ENCODE data around the gene NEK3.

The NEK3 gene

GRCh38 chr13:52160053-52160452 lies 656 bp upstream of the NEK3 start:
- Histone ChIP-seq H3K36me3 (ENCODE audit: insufficient read depth) (no peaks in the 10 kb centered on the region), H3K4me1 (ENCODE audit: low read depth, poor library complexity, severe bottlenecking) (peaks cover 14% of the 10 kb centered on the region), H2AFZ (ENCODE audit: low read depth) (peak overlapping the region; percentile 87), H3K27me3 (ENCODE audit: insufficient read depth, low read depth) (no peaks in the 10 kb centered on the region), H3K4me3 (IDR thresholded peaks at IDR 0.05; ENCODE audit: insufficient read depth, low read depth, low read length) (no peak overlapping the region), H4K20me1 (ENCODE audit: insufficient read depth) (no peaks in the 10 kb centered on the region), H3K4me2 (peak overlapping the region; percentile 14; the same call in 1 of the 2 replicates), H3K9ac (no peak overlapping the region), H3K79me2 (ENCODE audit: insufficient read depth, low read depth) (peaks cover 7% of the 10 kb centered on the region; the same call in 1 of the 2 replicates), H3K27ac (no peak overlapping the region)
- TF ChIP-seq, protein P1, sequence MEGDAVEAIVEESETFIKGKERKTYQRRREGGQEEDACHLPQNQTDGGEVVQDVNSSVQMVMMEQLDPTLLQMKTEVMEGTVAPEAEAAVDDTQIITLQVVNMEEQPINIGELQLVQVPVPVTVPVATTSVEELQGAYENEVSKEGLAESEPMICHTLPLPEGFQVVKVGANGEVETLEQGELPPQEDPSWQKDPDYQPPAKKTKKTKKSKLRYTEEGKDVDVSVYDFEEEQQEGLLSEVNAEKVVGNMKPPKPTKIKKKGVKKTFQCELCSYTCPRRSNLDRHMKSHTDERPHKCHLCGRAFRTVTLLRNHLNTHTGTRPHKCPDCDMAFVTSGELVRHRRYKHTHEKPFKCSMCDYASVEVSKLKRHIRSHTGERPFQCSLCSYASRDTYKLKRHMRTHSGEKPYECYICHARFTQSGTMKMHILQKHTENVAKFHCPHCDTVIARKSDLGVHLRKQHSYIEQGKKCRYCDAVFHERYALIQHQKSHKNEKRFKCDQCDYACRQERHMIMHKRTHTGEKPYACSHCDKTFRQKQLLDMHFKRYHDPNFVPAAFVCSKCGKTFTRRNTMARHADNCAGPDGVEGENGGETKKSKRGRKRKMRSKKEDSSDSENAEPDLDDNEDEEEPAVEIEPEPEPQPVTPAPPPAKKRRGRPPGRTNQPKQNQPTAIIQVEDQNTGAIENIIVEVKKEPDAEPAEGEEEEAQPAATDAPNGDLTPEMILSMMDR (conservative IDR thresholded peaks at IDR 0.05; ENCODE audit: low read depth, low read length): no peak

DNA sequence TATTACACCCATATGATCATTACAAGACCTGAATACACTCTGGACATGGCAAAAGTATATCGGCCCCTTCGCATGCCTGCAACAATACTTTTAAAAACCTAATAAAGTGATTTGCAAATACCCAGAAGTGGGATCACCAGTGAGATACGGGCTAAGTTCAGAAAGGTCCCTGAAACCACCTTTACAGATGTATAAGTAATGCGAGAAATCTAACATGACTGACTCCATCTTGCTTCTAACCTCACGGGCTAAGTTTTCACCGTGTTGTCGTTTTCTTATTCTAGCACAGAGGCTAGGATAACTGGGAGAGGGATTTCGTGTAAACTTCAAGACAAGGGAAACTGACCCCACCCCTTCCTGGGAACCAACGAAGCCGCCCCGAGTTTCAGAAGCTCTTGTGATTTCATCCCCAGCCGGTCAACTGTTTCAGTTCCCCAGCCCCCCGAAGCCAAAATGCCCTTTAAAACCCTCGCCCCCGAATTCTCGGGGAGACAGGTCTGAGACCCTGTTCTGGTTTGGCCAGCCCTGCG lies 703 bp downstream of the NEK3 start:
- TF ChIP-seq, protein P1 (conservative IDR thresholded peaks at IDR 0.05; ENCODE audit: low read depth, low read length): no peak
- peaks cover 14% of the 10 kb centered on the region for H3K4me1 ChIP-seq (ENCODE audit: low read depth, poor library complexity, severe bottlenecking)
- H3K27me3 ChIP-seq (ENCODE audit: insufficient read depth, low read depth): no peaks in the 10 kb centered on the region
- H3K9ac ChIP-seq: peak overlapping the region; percentile 83
- H3K27ac ChIP-seq: peak overlapping the region; percentile 60
- no peaks in the 10 kb centered on the region for H4K20me1 ChIP-seq (ENCODE audit: insufficient read depth)
- H2AFZ ChIP-seq (ENCODE audit: low read depth): peak overlapping the region; percentile 87
- H3K79me2 ChIP-seq (ENCODE audit: insufficient read depth, low read depth): peaks cover 7% of the 10 kb centered on the region; the same call in 1 of the 2 replicates
- no peaks in the 10 kb centered on the region for H3K36me3 ChIP-seq (ENCODE audit: insufficient read depth)
- H3K4me3 ChIP-seq (IDR thresholded peaks at IDR 0.05; ENCODE audit: insufficient read depth, low read depth, low read length): no peak overlapping the region
- H3K4me2 ChIP-seq: peak overlapping the region; percentile 92

- H3K27me3 ChIP-seq (ENCODE audit: insufficient read depth, low read depth): no peaks in the 10 kb centered on the region
- no peak overlapping the region for H3K27ac ChIP-seq
- no peak overlapping the region for H3K9ac ChIP-seq
- H2AFZ ChIP-seq (ENCODE audit: low read depth): no peak overlapping the region
- H3K4me2 ChIP-seq: no peak overlapping the region
- no peak overlapping the region for H3K4me3 ChIP-seq (IDR thresholded peaks at IDR 0.05; ENCODE audit: insufficient read depth, low read depth, low read length)
- H3K79me2 ChIP-seq (ENCODE audit: insufficient read depth, low read depth): peaks cover 7% of the 10 kb centered on the region; the same call in 1 of the 2 replicates
- peaks cover 14% of the 10 kb centered on the region for H3K4me1 ChIP-seq (ENCODE audit: low read depth, poor library complexity, severe bottlenecking)
- TF ChIP-seq, protein P1 (conservative IDR thresholded peaks at IDR 0.05; ENCODE audit: low read depth, low read length): no peak
- H3K36me3 ChIP-seq (ENCODE audit: insufficient read depth): no peaks in the 10 kb centered on the region
- H4K20me1 ChIP-seq (ENCODE audit: insufficient read depth): no peaks in the 10 kb centered on the region
Measured at GRCh38 chr13:52156724-52157261, 2.6 kb downstream of the NEK3 start.

GRCh38 chr13:52155177-52155576 lies 4.2 kb downstream of the NEK3 start:
- H3K79me2 ChIP-seq (ENCODE audit: insufficient read depth, low read depth): peaks cover 7% of the 10 kb centered on the region; the same call in 1 of the 2 replicates
- H3K4me2 ChIP-seq: no peak overlapping the region
- H3K27me3 ChIP-seq (ENCODE audit: insufficient read depth, low read depth): no peaks in the 10 kb centered on the region
- no peak overlapping the region for H3K4me3 ChIP-seq (IDR thresholded peaks at IDR 0.05; ENCODE audit: insufficient read depth, low read depth, low read length)
- H3K9ac ChIP-seq: no peak overlapping the region
- H2AFZ ChIP-seq (ENCODE audit: low read depth): no peak overlapping the region
- H3K27ac ChIP-seq: no peak overlapping the region
- H3K4me1 ChIP-seq (ENCODE audit: low read depth, poor library complexity, severe bottlenecking): peaks cover 14% of the 10 kb centered on the region
- H4K20me1 ChIP-seq (ENCODE audit: insufficient read depth): no peaks in the 10 kb centered on the region
- TF ChIP-seq, protein P1 (conservative IDR thresholded peaks at IDR 0.05; ENCODE audit: low read depth, low read length): no peak
- H3K36me3 ChIP-seq (ENCODE audit: insufficient read depth): no peaks in the 10 kb centered on the region
